ENCODE data around the gene MNAT1. TPM values are rescaled to one million over a fixed set of nuclear protein-coding genes. Genes with fewer than 3 reads are reported as not detected.
"Not testable (repeated sequence)": the region's sequence is repeated elsewhere in the genome, so short reads cannot be mapped to it uniquely, and the experiment has no call there.

Gene MNAT1
- 10 to 100 TPM; 50.3 to 57.2 (median 53.1) TPM for polyA plus RNA-seq (ENCODE audit: insufficient read length in 3 of 3)

- DNase-seq (ENCODE audit: low read depth in 3 of 3, low spot score in 2 of 3): peak in 2 of 3 donors; percentile 63 to 71
These were observed at the start of gene MNAT1 for GRCh38 chr14:60734465-60735242. TSS of gene MNAT1 (plus strand) at chr14:60734761. CDS start at chr14:60734863, 102 bp downstream.

DNA sequence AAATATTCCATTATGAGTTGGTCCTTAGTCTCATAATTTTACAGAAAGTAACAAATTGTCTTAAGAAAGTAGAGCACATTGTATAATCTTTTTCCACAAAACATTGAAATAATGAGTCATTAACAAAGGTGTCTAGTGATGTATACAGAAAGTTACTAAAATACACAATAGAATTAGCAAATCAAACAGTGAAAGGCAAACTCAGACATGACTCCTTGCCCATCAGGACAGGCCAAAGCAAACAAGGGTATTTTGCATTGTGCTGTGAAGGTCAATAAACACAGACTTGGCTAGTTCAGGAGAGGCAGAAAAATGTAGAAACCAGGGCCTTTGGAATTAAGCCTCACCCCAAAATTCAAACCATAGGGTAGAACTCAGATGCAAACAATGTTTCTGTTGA lies 47.7 kb upstream of the MNAT1 start:
- DNase-seq (ENCODE audit: low read depth in 3 of 3, low spot score in 2 of 3): no peak

DNA sequence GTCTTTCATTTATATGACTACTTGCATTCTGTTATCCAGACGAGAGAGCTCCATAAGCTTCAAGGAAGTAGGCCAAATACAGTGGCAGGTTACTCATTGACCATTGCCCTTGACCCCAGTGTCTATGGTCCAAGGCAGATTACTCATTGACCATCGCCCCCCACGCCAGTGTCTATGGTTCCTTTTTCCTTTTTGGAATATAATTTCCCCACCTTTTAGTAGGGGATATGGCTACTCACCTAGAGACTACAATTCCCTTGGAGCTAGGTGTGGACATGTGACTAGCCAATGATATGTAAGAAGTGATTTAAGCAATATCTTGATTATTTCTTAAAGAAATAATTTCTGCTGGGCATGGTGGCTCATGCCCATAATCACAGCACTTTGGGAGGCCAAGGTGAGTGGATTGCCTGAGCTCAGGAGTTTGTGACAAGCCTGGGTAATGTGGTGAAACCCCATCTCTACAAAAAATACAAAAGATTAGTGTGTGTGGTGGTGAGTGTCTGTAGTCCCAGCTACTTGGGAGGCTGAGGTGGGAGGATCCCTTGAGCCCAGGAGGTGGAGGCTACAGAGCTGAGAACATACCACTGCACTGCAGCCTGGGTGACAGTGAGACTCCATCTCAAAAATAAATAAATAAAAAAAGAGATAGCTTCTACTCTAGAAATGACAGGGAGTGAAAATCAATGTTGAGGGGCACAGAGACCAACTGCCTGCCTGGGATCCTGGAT lies 43.0 kb upstream of the MNAT1 start:
- no peak for DNase-seq (ENCODE audit: low read depth in 3 of 3, low spot score in 2 of 3)

GRCh38 chr14:60695327-60695726 lies 39.2 kb upstream of the MNAT1 start:
- DNase-seq (ENCODE audit: low read depth in 3 of 3, low spot score in 2 of 3): no peak

- DNase-seq (ENCODE audit: low read depth in 3 of 3, low spot score in 2 of 3): no peak
These were observed 34.0 kb upstream of the MNAT1 start for GRCh38 chr14:60700598-60700997.

DNA sequence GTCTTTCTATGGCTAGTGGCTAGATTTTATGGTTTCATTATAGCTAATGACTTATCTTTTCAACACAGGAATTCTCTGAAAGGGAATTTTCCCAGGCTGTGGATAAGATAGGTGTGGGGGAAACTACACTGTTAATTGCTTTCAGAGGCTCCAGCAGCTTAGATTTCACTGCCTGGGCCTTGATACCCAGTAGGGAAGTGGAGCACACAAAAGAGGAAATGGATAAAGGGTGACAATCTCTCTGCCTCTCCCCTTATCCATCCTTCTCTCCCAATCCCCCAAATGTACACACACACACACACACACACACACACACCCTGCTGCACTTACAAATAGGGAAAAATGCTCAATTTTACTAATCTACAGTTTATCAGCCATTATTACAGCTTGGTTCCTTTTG lies 29.5 kb upstream of the MNAT1 start:
- no peak for DNase-seq (ENCODE audit: low read depth in 3 of 3, low spot score in 2 of 3)

GRCh38 chr14:60707858-60708257 lies 26.7 kb upstream of the MNAT1 start:
- DNase-seq (ENCODE audit: low read depth in 3 of 3, low spot score in 2 of 3): no peak

GRCh38 chr14:60710494-60710893 lies 24.1 kb upstream of the MNAT1 start:
- no peak for DNase-seq (ENCODE audit: low read depth in 3 of 3, low spot score in 2 of 3)

DNA sequence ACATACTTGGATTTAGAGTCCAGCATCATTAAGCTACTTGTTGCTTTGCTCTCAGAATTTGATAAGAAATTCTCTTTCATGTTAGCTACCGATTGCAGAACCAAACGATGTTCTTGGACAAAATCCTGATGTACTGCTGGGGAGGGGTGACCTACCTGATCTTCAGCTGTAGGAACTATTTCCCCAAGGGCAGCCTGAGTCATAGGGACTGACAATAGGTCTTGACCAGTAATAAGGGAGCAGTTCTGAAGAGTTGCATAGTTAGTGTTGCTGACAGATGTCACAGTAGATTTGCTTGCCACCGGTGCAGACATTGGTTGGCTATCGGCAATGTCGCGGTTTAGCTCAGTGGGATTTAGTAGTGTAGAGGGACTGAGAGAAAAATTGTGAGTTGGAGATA lies 21.0 kb upstream of the MNAT1 start:
- no peak for DNase-seq (ENCODE audit: low read depth in 3 of 3, low spot score in 2 of 3)

GRCh38 chr14:60720391-60720790 lies 14.2 kb upstream of the MNAT1 start:
- DNase-seq (ENCODE audit: low read depth in 3 of 3, low spot score in 2 of 3): no peak

DNA sequence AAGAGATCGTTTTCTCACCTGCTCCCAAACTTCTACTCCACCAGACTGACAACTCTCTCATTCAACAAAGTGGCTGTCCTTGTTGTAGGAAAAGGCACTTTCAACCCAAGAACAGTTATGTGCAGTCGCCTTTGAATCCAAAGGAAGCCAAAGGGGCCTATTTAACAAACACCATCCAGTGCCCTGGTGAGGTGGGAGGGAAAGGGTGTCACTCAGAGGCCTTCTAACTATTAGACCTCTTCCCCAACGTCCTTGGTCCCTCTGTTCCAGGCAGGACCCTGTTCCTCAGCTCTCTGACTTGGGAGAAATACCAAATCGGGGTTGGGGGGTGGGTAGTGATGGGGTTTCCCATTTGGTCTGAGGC lies 13.6 kb upstream of the MNAT1 start:
- DNase-seq (ENCODE audit: low read depth in 3 of 3, low spot score in 2 of 3): no peak

- DNase-seq (ENCODE audit: low read depth in 3 of 3, low spot score in 2 of 3): peak in 1 of 3 donors; percentile 31
These were observed 13.0 kb upstream of the MNAT1 start for GRCh38 chr14:60721326-60722106.

DNA sequence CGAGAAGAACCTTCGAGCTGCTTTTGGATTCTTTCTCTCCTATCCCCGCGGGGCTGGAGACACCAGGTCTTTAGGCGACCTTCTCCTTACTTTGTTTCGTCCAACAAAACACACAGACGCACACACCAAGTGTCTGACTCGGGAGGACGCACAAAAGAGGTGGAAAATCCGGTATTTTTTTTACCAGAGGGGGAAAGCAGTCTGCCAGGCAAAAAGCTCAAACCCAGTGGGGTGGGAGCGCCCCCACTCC lies 12.5 kb upstream of the MNAT1 start:
- peak in 1 of 3 donors; percentile 15 for DNase-seq (ENCODE audit: low read depth in 3 of 3, low spot score in 2 of 3)

DNA sequence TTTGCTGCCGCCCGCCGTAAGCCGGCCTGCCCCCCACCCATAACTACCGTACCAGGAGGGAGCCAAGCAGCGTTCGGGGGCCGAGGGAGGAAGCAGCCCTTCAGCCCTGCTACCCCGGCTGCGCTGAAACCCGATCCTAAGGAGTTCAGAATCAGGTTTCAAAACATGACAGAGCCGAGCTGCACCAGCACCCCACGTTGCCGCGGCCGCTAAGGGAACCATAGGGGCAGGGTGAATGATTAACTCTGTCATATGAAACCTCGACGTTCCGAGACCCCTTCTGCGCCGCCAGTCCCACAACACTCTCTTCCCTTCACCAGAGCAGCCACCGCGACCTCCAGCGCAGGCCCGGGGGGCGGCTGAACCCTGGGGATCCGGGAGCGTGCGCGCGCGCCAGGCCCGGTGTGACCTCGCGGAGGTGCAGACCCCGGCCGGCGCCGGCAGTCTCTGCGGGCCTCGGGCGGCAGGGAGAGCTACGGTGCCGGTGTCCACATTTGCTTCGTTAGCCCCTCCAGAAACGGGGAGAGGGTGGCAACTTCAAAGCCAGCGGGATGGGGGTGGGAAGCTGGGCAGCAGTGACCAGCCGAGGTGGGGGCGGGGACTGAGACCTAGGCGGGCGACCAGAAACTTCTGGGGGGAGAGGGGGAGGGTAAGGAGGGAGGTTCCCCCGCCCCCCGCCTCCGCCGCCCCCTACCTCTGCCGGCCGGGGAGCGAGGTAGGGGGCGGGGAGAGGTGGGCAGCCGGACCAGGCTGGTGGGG lies 12.0 kb upstream of the MNAT1 start:
- peak in 2 of 3 donors; percentile 51 to 65 for DNase-seq (ENCODE audit: low read depth in 3 of 3, low spot score in 2 of 3)

- no peak for DNase-seq (ENCODE audit: low read depth in 3 of 3, low spot score in 2 of 3)
These were observed 11.2 kb upstream of the MNAT1 start for GRCh38 chr14:60723116-60723906.

DNA sequence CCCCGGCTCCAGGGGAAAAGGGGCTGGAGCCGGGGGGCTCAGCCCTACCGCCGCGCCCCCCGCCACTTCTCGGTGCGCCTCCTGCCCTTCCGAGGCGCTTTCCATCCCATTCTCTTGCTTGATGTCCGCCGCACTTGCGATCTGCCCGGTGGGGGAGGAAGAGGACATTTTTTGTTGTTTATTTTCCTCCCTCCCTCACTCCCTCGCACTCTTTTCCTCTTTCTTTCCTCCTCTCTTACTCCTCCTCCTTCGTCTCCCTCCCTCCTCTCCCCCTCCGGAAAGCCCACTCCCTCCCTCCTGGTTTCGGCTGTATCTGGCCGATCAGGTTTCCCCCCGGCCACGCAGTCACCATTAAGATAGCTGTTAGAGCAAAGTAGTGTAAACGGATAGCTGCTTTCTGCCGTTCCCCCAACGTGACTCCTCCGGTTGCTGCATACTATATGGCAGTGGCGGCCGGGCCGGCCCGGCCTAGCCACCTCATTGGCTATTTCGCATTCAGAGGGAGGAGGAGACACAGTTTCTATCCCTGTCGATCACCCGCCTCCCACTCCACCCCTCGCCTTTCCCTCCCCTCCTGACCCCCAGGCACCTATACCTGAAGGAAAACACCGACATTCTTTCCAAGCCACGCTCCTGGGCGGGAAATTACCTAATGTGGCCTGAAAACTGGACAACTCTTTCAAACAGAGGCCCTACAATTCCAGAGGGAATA lies 10.5 kb upstream of the MNAT1 start, which contains the start of gene SIX4:
Gene SIX4 (minus strand): TSS at position 445 of the 712 bp plus-strand sequence. CDS start 277 bp downstream, at position 168.
- peak in 2 of 3 donors; percentile 64 to 67 for DNase-seq (ENCODE audit: low read depth in 3 of 3, low spot score in 2 of 3)

- not testable (repeated sequence) for DNase-seq (ENCODE audit: low read depth in 3 of 3, low spot score in 2 of 3)
These were observed 3.3 kb upstream of the MNAT1 start for GRCh38 chr14:60731291-60731690.

GRCh38 chr14:60732840-60733483 lies 1.6 kb upstream of the MNAT1 start:
- no peak for DNase-seq (ENCODE audit: low read depth in 3 of 3, low spot score in 2 of 3)

- no peak for DNase-seq (ENCODE audit: low read depth in 3 of 3, low spot score in 2 of 3)
These were observed 855 bp downstream of the MNAT1 start for GRCh38 chr14:60735416-60735815.
